ENCODE measurements around the gene SMARCD3.

Gene SMARCD3

GRCh38 chr7:151238924-151239836 is 9.3 kb downstream of the SMARCD3 start:
- Histone ChIP-seq H3K9me3 (ENCODE audit: insufficient read depth, low read length) (no peaks in the 10 kb centered on the region), H3K36me3 (replicated peaks; ENCODE audit: low read depth, low read length) (peaks cover 12% of the 10 kb centered on the region), H2AFZ (ENCODE audit: low read depth, low read length) (no peak overlapping the region), H3K27me3 (ENCODE audit: low read depth, low read length) (no peaks in the 10 kb centered on the region), H3K4me3 (ENCODE audit: low read length) (no peak overlapping the region), H3K27ac (ENCODE audit: low read length) (no peak overlapping the region), H3K4me1 (ENCODE audit: low read length) (peaks cover 25% of the 10 kb centered on the region), H4K20me1 (ENCODE audit: insufficient read depth, low read length) (peaks cover 36% of the 10 kb centered on the region), H3K9ac (ENCODE audit: low read length) (no peak overlapping the region), H3K4me2 (ENCODE audit: low read length) (peak overlapping the region; percentile 27; the same call in 1 of the 2 replicates), H3K79me2 (ENCODE audit: low read length) (peaks cover 2% of the 10 kb centered on the region)
- no peak for TF ChIP-seq EZH2phosphoT487 (IDR thresholded peaks at IDR 0.05; ENCODE audit: low read depth)
- TF ChIP-seq, protein P1, sequence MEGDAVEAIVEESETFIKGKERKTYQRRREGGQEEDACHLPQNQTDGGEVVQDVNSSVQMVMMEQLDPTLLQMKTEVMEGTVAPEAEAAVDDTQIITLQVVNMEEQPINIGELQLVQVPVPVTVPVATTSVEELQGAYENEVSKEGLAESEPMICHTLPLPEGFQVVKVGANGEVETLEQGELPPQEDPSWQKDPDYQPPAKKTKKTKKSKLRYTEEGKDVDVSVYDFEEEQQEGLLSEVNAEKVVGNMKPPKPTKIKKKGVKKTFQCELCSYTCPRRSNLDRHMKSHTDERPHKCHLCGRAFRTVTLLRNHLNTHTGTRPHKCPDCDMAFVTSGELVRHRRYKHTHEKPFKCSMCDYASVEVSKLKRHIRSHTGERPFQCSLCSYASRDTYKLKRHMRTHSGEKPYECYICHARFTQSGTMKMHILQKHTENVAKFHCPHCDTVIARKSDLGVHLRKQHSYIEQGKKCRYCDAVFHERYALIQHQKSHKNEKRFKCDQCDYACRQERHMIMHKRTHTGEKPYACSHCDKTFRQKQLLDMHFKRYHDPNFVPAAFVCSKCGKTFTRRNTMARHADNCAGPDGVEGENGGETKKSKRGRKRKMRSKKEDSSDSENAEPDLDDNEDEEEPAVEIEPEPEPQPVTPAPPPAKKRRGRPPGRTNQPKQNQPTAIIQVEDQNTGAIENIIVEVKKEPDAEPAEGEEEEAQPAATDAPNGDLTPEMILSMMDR (IDR thresholded peaks at IDR 0.05; ENCODE audit: low read depth, low read length) = no peak

DNA sequence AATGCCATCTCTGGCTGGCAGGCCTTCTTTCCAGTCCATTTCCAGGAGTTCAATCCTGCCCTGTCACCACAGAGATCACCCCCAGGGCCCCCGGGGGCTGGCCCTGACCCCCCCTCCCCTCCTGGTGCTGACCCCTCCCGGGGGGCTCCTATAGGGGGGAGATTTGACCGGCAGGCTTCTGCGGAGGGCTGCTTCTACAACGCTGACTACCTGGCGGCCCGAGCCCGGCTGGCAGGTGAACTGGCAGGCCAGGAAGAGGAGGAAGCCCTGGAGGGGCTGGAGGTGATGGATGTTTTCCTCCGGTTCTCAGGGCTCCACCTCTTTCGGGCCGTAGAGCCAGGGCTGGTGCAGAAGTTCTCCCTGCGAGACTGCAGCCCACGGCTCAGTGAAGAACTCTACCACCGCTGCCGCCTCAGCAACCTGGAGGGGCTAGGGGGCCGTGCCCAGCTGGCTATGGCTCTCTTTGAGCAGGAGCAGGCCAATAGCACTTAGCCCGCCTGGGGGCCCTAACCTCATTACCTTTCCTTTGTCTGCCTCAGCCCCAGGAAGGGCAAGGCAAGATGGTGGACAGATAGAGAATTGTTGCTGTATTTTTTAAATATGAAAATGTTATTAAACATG is 10.2 kb downstream of the SMARCD3 start:
- Histone ChIP-seq H3K9me3 (ENCODE audit: insufficient read depth, low read length) (no peaks in the 10 kb centered on the region), H3K27me3 (ENCODE audit: low read depth, low read length) (no peaks in the 10 kb centered on the region), H3K4me2 (ENCODE audit: low read length) (no peak overlapping the region; the same call in 1 of the 2 replicates), H3K36me3 (replicated peaks; ENCODE audit: low read depth, low read length) (peaks cover 12% of the 10 kb centered on the region), H3K4me1 (ENCODE audit: low read length) (peaks cover 24% of the 10 kb centered on the region), H3K79me2 (ENCODE audit: low read length) (peaks cover 11% of the 10 kb centered on the region), H2AFZ (ENCODE audit: low read depth, low read length) (no peak overlapping the region), H3K4me3 (ENCODE audit: low read length) (no peak overlapping the region), H3K27ac (ENCODE audit: low read length) (no peak overlapping the region), H4K20me1 (ENCODE audit: insufficient read depth, low read length) (peaks cover 44% of the 10 kb centered on the region), H3K9ac (ENCODE audit: low read length) (no peak overlapping the region)
- TF ChIP-seq, protein P1 (IDR thresholded peaks at IDR 0.05; ENCODE audit: low read depth, low read length) = no peak
- no peak for TF ChIP-seq EZH2phosphoT487 (IDR thresholded peaks at IDR 0.05; ENCODE audit: low read depth)

DNA sequence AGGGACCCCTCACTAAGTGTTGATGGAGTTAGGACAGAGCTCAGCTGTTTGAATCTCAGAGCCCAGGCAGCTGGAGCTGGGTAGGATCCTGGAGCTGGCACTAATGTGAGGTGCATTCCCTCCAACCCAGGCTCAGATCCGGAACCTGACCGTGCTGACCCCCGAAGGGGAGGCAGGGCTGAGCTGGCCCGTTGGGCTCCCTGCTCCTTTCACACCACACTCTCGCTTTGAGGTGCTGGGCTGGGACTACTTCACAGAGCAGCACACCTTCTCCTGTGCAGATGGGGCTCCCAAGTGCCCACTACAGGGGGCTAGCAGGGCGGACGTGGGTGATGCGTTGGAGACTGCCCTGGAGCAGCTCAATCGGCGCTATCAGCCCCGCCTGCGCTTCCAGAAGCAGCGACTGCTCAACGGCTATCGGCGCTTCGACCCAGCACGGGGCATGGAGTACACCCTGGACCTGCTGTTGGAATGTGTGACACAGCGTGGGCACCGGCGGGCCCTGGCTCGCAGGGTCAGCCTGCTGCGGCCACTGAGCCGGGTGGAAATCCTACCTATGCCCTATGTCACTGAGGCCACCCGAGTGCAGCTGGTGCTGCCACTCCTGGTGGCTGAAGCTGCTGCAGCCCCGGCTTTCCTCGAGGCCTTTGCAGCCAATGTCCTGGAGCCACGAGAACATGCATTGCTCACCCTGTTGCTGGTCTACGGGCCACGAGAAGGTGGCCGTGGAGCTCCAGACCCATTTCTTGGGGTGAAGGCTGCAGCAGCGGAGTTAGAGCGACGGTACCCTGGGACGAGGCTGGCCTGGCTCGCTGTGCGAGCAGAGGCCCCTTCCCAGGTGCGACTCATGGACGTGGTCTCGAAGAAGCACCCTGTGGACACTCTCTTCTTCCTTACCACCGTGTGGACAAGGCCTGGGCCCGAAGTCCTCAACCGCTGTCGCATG is 11.0 kb downstream of the SMARCD3 start:
- H3K9ac ChIP-seq (ENCODE audit: low read length) = no peak overlapping the region
- no peak overlapping the region for H3K4me3 ChIP-seq (ENCODE audit: low read length)
- H3K36me3 ChIP-seq (replicated peaks; ENCODE audit: low read depth, low read length) = peaks cover 12% of the 10 kb centered on the region
- H3K4me1 ChIP-seq (ENCODE audit: low read length) = peaks cover 20% of the 10 kb centered on the region
- TF ChIP-seq EZH2phosphoT487 (IDR thresholded peaks at IDR 0.05; ENCODE audit: low read depth) = no peak
- TF ChIP-seq, protein P1 (IDR thresholded peaks at IDR 0.05; ENCODE audit: low read depth, low read length) = no peak
- H3K27ac ChIP-seq (ENCODE audit: low read length) = no peak overlapping the region
- H2AFZ ChIP-seq (ENCODE audit: low read depth, low read length) = no peak overlapping the region
- peaks cover 46% of the 10 kb centered on the region for H4K20me1 ChIP-seq (ENCODE audit: insufficient read depth, low read length)
- no peaks in the 10 kb centered on the region for H3K9me3 ChIP-seq (ENCODE audit: insufficient read depth, low read length)
- H3K27me3 ChIP-seq (ENCODE audit: low read depth, low read length) = no peaks in the 10 kb centered on the region
- H3K4me2 ChIP-seq (ENCODE audit: low read length) = no peak overlapping the region
- H3K79me2 ChIP-seq (ENCODE audit: low read length) = peaks cover 19% of the 10 kb centered on the region

Data from OCI-LY3 (cell line).